ENCODE measurements around the gene ZDHHC12. TPM values are rescaled to one million over a fixed set of nuclear protein-coding genes. Genes with fewer than 3 reads are reported as not detected.

The ZDHHC12 gene
- total RNA-seq, 3 donors from 2014 or later (not counting 1 experiment from before 2014, with no cell fraction given): 26.1 to 37.1 (median 28.6) TPM

DNA sequence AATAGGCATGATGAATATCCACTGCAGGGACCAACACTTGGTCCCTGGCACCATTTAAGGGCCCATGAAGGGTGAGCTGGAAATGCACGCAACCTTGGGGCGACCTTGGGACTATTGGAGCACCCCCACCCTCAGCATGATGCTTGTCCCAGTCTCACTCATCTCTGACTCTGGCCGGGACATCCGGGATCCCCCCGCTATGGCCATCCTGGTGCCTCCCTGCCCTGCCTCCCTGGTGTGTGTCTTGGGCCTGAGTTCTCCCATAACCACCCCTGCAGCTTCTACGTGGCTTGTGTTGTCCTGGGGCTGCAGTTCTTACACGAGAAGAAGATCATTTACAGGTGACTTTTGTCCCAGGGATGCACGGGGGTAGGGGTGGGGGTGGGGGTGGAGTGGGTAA, 5.9 kb downstream of the ZDHHC12 start:
- Histone ChIP-seq H3K4me3 (ENCODE audit: low read length) (no peak overlapping the region), H3K27ac (ENCODE audit: low read length) (no peak overlapping the region), H3K4me1 (ENCODE audit: control insufficient read depth, insufficient read depth, low read length) (peaks cover 5% of the 10 kb centered on the region), H3K36me3 (ENCODE audit: control insufficient read depth, insufficient read depth, low read length) (peaks cover 9% of the 10 kb centered on the region), H3K27me3 (ENCODE audit: control insufficient read depth, insufficient read depth, low read length) (no peaks in the 10 kb centered on the region), H3K9me3 (ENCODE audit: control insufficient read depth, insufficient read depth, low read length) (no peaks in the 10 kb centered on the region)
- TF ChIP-seq, protein P1, sequence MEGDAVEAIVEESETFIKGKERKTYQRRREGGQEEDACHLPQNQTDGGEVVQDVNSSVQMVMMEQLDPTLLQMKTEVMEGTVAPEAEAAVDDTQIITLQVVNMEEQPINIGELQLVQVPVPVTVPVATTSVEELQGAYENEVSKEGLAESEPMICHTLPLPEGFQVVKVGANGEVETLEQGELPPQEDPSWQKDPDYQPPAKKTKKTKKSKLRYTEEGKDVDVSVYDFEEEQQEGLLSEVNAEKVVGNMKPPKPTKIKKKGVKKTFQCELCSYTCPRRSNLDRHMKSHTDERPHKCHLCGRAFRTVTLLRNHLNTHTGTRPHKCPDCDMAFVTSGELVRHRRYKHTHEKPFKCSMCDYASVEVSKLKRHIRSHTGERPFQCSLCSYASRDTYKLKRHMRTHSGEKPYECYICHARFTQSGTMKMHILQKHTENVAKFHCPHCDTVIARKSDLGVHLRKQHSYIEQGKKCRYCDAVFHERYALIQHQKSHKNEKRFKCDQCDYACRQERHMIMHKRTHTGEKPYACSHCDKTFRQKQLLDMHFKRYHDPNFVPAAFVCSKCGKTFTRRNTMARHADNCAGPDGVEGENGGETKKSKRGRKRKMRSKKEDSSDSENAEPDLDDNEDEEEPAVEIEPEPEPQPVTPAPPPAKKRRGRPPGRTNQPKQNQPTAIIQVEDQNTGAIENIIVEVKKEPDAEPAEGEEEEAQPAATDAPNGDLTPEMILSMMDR (IDR thresholded peaks at IDR 0.05): no peak
- Mint-ChIP-seq H3K36me3 (no peaks in the 10 kb centered on the region), H3K9me3 (no peaks in the 10 kb centered on the region), H3K4me3 (no peak overlapping the region), H3K27ac (no peak overlapping the region), H3K27me3 (ENCODE audit: low read depth in 2 of 2) (no peaks in the 10 kb centered on the region), H3K4me1 (peaks cover 9 to 15% of the 10 kb centered on the region in 2 donors)
- DNase-seq (no peak), ATAC-seq (no peak)
- intact Hi-C loops (cut with micrococcal nuclease): no loop called here
- 92% methylated on average over 7 of the region's 8 CpGs for WGBS (ENCODE audit: insufficient coverage)

DNA sequence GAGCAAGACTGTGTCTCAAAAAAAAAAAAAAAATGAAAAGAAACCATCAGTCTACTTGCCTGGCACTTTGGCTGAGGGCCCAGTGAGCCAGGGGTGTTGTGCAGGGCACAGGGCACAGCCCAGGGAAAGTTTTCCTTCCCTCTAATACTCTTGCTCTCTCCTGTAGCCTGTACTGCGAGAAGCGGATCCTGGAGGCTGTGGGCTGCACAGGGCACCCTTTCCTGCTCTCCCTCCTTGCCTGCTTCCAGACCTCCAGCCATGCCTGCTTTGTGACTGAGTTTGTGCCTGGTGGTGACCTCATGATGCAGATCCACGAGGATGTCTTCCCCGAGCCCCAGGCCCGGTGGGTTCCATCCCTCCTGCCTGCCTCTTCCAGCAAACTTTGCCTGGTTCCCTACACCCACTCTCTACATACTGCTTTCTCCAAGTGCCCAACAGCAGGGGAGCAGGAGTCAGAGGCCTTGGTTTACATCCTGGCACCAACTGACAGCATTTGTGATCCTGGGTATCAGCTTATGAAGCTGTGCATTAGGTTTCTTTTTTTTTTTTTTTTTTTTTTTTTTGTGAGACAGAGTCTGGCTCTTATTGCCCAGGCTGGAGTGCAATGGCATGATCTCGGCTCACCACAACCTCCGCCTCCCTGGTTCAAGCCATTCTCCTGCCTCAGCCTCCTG, 7.2 kb downstream of the ZDHHC12 start:
- H3K4me3 Mint-ChIP-seq: no peak overlapping the region
- DNase-seq (no peak), ATAC-seq (no peak)
- H3K27ac Mint-ChIP-seq: no peak overlapping the region
- H3K27ac ChIP-seq (ENCODE audit: low read length): no peak overlapping the region
- H3K4me3 ChIP-seq (ENCODE audit: low read length): no peak overlapping the region
- TF ChIP-seq, protein P1 (IDR thresholded peaks at IDR 0.05): no peak
- H3K9me3 Mint-ChIP-seq: no peaks in the 10 kb centered on the region
- intact Hi-C loops (cut with micrococcal nuclease): no loop called here
- no peaks in the 10 kb centered on the region for H3K27me3 Mint-ChIP-seq (ENCODE audit: low read depth in 2 of 2)
- H3K36me3 ChIP-seq (ENCODE audit: control insufficient read depth, insufficient read depth, low read length): peaks cover 7% of the 10 kb centered on the region
- no peaks in the 10 kb centered on the region for H3K4me1 ChIP-seq (ENCODE audit: control insufficient read depth, insufficient read depth, low read length)
- 90% methylated on average over 7 of the region's 7 CpGs for WGBS (ENCODE audit: insufficient coverage)
- H3K9me3 ChIP-seq (ENCODE audit: control insufficient read depth, insufficient read depth, low read length): no peaks in the 10 kb centered on the region
- H3K27me3 ChIP-seq (ENCODE audit: control insufficient read depth, insufficient read depth, low read length): no peaks in the 10 kb centered on the region
- peaks cover 0 to 2% of the 10 kb centered on the region in 2 donors for H3K4me1 Mint-ChIP-seq
- H3K36me3 Mint-ChIP-seq: no peaks in the 10 kb centered on the region

DNA sequence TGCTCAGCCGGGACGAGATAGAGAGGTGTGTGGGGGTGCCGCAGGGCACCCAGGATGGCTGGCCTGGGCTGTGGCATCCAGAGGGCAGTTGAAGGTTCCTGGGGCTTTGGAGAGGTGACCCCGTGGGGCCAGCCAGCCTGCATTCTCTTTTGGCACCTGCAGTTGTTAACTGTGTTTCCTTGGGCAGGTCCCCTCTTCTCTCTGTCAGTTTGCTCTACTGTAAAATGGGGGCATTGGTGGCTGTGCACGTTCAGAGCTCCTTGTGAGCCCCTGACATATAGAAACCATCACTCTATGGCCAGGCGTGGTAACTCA, 8.5 kb downstream of the ZDHHC12 start:
- 91% methylated on average over 6 of the region's 6 CpGs for WGBS (ENCODE audit: insufficient coverage)
- DNase-seq (no peak), ATAC-seq (no peak)
- no peaks in the 10 kb centered on the region for H3K27me3 Mint-ChIP-seq (ENCODE audit: low read depth in 2 of 2)
- H3K4me1 Mint-ChIP-seq: no peaks in the 10 kb centered on the region
- Histone ChIP-seq H3K4me3 (ENCODE audit: low read length) (no peak overlapping the region), H3K9me3 (ENCODE audit: control insufficient read depth, insufficient read depth, low read length) (no peaks in the 10 kb centered on the region), H3K4me1 (ENCODE audit: control insufficient read depth, insufficient read depth, low read length) (no peaks in the 10 kb centered on the region), H3K36me3 (ENCODE audit: control insufficient read depth, insufficient read depth, low read length) (no peaks in the 10 kb centered on the region), H3K27ac (ENCODE audit: low read length) (no peak overlapping the region), H3K27me3 (ENCODE audit: control insufficient read depth, insufficient read depth, low read length) (no peaks in the 10 kb centered on the region)
- no peaks in the 10 kb centered on the region for H3K36me3 Mint-ChIP-seq
- TF ChIP-seq, protein P1 (IDR thresholded peaks at IDR 0.05): no peak
- intact Hi-C loops (cut with micrococcal nuclease): no loop called here
- H3K9me3 Mint-ChIP-seq: no peaks in the 10 kb centered on the region
- H3K4me3 Mint-ChIP-seq: no peak overlapping the region
- H3K27ac Mint-ChIP-seq: no peak overlapping the region
